ENCODE measurements around the gene PDE3A. TPM values are rescaled to one million over a fixed set of nuclear protein-coding genes. Genes with fewer than 3 reads are reported as not detected.

The PDE3A gene
- total RNA-seq, 1 experiment from 2014 or later, result 2.8 TPM

DNA sequence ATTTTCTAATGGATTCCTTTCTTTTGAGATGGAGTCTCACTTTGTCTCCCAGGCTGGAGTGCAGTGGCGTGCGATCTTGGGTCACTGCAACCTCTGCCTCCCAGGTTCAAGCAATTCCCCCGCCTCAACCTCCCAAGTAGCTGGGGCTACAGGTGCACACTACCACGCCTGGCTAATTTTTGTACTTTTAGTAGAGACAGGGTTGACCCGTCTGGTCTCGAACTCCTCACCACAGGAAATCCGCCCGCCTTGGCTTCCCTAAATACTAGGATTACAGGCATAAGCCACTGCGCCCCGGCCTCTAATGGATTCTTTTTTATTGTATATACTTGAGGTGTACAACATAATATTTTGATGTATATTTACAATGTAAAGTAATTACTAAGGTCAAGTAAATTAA, 186.7 kb downstream of the PDE3A start:
- Mint-ChIP-seq H3K4me1 (no peaks in the 10 kb centered on the region), H3K36me3 (0 out of 2 replicates have a peak, but pooled peaks cover 3% of the 10 kb centered on the region), H3K27ac (no peak overlapping the region), H3K4me3 (no peak overlapping the region), H3K27me3 (ENCODE audit: low read depth) (no peaks in the 10 kb centered on the region), H3K9me3 (peaks cover 3% of the 10 kb centered on the region; the same call in 1 of the 2 replicates)
- ATAC-seq (no peak), DNase-seq (ENCODE audit: low spot score) (no peak)
- TF ChIP-seq, protein P1, sequence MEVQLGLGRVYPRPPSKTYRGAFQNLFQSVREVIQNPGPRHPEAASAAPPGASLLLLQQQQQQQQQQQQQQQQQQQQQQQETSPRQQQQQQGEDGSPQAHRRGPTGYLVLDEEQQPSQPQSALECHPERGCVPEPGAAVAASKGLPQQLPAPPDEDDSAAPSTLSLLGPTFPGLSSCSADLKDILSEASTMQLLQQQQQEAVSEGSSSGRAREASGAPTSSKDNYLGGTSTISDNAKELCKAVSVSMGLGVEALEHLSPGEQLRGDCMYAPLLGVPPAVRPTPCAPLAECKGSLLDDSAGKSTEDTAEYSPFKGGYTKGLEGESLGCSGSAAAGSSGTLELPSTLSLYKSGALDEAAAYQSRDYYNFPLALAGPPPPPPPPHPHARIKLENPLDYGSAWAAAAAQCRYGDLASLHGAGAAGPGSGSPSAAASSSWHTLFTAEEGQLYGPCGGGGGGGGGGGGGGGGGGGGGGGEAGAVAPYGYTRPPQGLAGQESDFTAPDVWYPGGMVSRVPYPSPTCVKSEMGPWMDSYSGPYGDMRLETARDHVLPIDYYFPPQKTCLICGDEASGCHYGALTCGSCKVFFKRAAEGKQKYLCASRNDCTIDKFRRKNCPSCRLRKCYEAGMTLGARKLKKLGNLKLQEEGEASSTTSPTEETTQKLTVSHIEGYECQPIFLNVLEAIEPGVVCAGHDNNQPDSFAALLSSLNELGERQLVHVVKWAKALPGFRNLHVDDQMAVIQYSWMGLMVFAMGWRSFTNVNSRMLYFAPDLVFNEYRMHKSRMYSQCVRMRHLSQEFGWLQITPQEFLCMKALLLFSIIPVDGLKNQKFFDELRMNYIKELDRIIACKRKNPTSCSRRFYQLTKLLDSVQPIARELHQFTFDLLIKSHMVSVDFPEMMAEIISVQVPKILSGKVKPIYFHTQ (CRISPR knock-in tag; IDR thresholded peaks at IDR 0.05), result no peak
- TF ChIP-seq SMAD3 (CRISPR knock-in tag; IDR thresholded peaks at IDR 0.05; ENCODE audit: borderline replicate concordance), result no peak
- TF ChIP-seq TEAD4 (CRISPR knock-in tag; IDR thresholded peaks at IDR 0.05), result no peak
- TF ChIP-seq E2F1 (CRISPR knock-in tag; IDR thresholded peaks at IDR 0.05), result no peak
- TF ChIP-seq IRF2 (CRISPR knock-in tag; IDR thresholded peaks at IDR 0.05; ENCODE audit: borderline replicate concordance, low read depth), result no peak
- no peak for TF ChIP-seq ZNF512 (CRISPR knock-in tag; IDR thresholded peaks at IDR 0.05; ENCODE audit: borderline replicate concordance)
- TF ChIP-seq, protein P2, sequence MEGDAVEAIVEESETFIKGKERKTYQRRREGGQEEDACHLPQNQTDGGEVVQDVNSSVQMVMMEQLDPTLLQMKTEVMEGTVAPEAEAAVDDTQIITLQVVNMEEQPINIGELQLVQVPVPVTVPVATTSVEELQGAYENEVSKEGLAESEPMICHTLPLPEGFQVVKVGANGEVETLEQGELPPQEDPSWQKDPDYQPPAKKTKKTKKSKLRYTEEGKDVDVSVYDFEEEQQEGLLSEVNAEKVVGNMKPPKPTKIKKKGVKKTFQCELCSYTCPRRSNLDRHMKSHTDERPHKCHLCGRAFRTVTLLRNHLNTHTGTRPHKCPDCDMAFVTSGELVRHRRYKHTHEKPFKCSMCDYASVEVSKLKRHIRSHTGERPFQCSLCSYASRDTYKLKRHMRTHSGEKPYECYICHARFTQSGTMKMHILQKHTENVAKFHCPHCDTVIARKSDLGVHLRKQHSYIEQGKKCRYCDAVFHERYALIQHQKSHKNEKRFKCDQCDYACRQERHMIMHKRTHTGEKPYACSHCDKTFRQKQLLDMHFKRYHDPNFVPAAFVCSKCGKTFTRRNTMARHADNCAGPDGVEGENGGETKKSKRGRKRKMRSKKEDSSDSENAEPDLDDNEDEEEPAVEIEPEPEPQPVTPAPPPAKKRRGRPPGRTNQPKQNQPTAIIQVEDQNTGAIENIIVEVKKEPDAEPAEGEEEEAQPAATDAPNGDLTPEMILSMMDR (IDR thresholded peaks at IDR 0.05), result no peak
- no peak for TF ChIP-seq ZMAT4 (CRISPR knock-in tag; IDR thresholded peaks at IDR 0.05)
- TF ChIP-seq, protein P3, sequence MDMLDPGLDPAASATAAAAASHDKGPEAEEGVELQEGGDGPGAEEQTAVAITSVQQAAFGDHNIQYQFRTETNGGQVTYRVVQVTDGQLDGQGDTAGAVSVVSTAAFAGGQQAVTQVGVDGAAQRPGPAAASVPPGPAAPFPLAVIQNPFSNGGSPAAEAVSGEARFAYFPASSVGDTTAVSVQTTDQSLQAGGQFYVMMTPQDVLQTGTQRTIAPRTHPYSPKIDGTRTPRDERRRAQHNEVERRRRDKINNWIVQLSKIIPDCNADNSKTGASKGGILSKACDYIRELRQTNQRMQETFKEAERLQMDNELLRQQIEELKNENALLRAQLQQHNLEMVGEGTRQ (CRISPR knock-in tag; IDR thresholded peaks at IDR 0.05), result no peak
- TF ChIP-seq RELA (CRISPR knock-in tag; IDR thresholded peaks at IDR 0.05; ENCODE audit: borderline replicate concordance), result no peak
- no peak for TF ChIP-seq TP53 (CRISPR knock-in tag; IDR thresholded peaks at IDR 0.05)
- no peak for TF ChIP-seq ZNF396 (CRISPR knock-in tag; IDR thresholded peaks at IDR 0.05; ENCODE audit: borderline replicate concordance)
- no peak for TF ChIP-seq ZNF671 (CRISPR knock-in tag; IDR thresholded peaks at IDR 0.05)
- ChIA-PET CTCF (no interaction called here), POLR2A (no interaction called here)

GRCh38 chr12:20555771-20556170, 187.4 kb downstream of the PDE3A start:
- ChIA-PET POLR2A (no interaction called here), CTCF (no interaction called here)
- peaks cover 3% of the 10 kb centered on the region; the same call in 1 of the 2 replicates for H3K9me3 Mint-ChIP-seq
- no peak overlapping the region for H3K27ac Mint-ChIP-seq
- H3K27me3 Mint-ChIP-seq (ENCODE audit: low read depth), result no peaks in the 10 kb centered on the region
- DNase-seq (ENCODE audit: low spot score) (no peak), ATAC-seq (no peak)
- 0 out of 2 replicates have a peak, but pooled peaks cover 3% of the 10 kb centered on the region for H3K36me3 Mint-ChIP-seq
- H3K4me1 Mint-ChIP-seq, result no peaks in the 10 kb centered on the region
- H3K4me3 Mint-ChIP-seq, result no peak overlapping the region
- TF ChIP-seq GTF2I (CRISPR knock-in tag; conservative IDR thresholded peaks at IDR 0.05) (no peak), CREM (CRISPR knock-in tag; IDR thresholded peaks at IDR 0.05) (no peak), ESRRA (CRISPR knock-in tag; IDR thresholded peaks at IDR 0.05; ENCODE audit: borderline replicate concordance) (no peak), NFE2L1 (CRISPR knock-in tag; IDR thresholded peaks at IDR 0.05) (no peak), ATF3 (CRISPR knock-in tag; conservative IDR thresholded peaks at IDR 0.05) (no peak), ZNF121 (CRISPR knock-in tag; IDR thresholded peaks at IDR 0.05) (no peak)
- TF ChIP-seq, protein P1 (CRISPR knock-in tag; IDR thresholded peaks at IDR 0.05), result no peak
- TF ChIP-seq, protein P4, sequence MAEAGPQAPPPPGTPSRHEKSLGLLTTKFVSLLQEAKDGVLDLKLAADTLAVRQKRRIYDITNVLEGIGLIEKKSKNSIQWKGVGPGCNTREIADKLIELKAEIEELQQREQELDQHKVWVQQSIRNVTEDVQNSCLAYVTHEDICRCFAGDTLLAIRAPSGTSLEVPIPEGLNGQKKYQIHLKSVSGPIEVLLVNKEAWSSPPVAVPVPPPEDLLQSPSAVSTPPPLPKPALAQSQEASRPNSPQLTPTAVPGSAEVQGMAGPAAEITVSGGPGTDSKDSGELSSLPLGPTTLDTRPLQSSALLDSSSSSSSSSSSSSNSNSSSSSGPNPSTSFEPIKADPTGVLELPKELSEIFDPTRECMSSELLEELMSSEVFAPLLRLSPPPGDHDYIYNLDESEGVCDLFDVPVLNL (CRISPR knock-in tag; IDR thresholded peaks at IDR 0.05; ENCODE audit: borderline replicate concordance, low read depth), result no peak
- TF ChIP-seq, protein P5, sequence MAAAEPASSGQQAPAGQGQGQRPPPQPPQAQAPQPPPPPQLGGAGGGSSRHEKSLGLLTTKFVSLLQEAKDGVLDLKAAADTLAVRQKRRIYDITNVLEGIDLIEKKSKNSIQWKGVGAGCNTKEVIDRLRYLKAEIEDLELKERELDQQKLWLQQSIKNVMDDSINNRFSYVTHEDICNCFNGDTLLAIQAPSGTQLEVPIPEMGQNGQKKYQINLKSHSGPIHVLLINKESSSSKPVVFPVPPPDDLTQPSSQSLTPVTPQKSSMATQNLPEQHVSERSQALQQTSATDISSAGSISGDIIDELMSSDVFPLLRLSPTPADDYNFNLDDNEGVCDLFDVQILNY (CRISPR knock-in tag; IDR thresholded peaks at IDR 0.05), result no peak
